ENCODE measurements around the gene SLC35F5. TPM values are rescaled to one million over a fixed set of nuclear protein-coding genes. Genes with fewer than 3 reads are reported as not detected.

SLC35F5 gene
- total and polyA plus RNA-seq, 2 of the 4 experiments (the other 2 are of a cell fraction): 30.5 to 93.4 TPM

DNA sequence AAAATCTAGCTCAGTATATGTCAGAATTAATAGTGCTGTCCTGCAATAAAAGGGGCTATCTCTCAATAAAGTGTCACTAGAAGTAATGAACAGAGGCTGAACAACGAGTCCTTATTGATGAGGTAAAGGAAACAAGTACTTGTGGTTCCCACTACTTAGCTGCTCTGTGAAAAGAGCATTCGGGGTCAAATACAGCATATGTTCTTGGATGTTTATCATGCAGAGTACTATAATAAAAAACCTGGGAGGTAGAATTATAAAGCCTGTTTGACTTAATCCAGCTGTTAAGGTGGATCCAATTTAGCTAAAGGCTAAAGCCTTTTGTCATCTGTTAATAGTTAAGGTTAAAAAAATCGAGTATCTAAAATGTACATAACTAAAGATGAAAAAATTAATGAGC is 32.4 kb downstream of the SLC35F5 start:
- intact Hi-C loops (cut with micrococcal nuclease) (no loop called here), dilution Hi-C loops (cut with HindIII; ENCODE audit: low sequenced_read_pairs, unreplicated experiment) (no loop called here), in situ Hi-C loops (cut with MboI; ENCODE audit: low sequenced_read_pairs) (no loop called here)
- Histone ChIP-seq H4K91ac (ENCODE audit: insufficient read depth, low read depth, low read length) (no peak overlapping the region), H2AK5ac (ENCODE audit: low read depth, low read length) (no peak overlapping the region), H3K79me1 (ENCODE audit: low read depth in 1 of 2, low read length in 2 of 2) (peaks cover 7 to 9% of the 10 kb centered on the region in 2 experiments; a peak in 3 of 4 replicates), H3K23ac (ENCODE audit: low read depth, low read length) (no peak overlapping the region), H3K9ac (ENCODE audit: low read depth, low read length) (no peak overlapping the region), H3K4ac (ENCODE audit: low read depth, low read length) (no peak overlapping the region), H2BK15ac (ENCODE audit: low read depth, low read length) (no peak overlapping the region), H2AK9ac (replicated peaks; ENCODE audit: low read depth, low read length, poor library complexity) (no peak overlapping the region), H3K4me1 (ENCODE audit: control insufficient read depth, insufficient read depth, low read length) (no peaks in the 10 kb centered on the region), H3K27ac (ENCODE audit: insufficient read depth, low read length) (no peak overlapping the region), H3K4me2 (ENCODE audit: low read depth, low read length) (no peak overlapping the region), H3K18ac (ENCODE audit: low read depth, low read length) (no peak overlapping the region), H4K8ac (ENCODE audit: low read depth in 2 of 2, low read length in 2 of 2) (no peak overlapping the region), H2AFZ (replicated peaks; ENCODE audit: low read length, poor library complexity) (no peak overlapping the region), H3K9me1 (ENCODE audit: insufficient read depth, low read length) (no peaks in the 10 kb centered on the region; the same call in 1 of the 2 replicates), H3K4me3 (ENCODE audit: insufficient read depth, low read depth, low read length) (no peak overlapping the region), H3K9me3 (ENCODE audit: control insufficient read depth, insufficient read depth, low read length) (no peaks in the 10 kb centered on the region), H4K5ac (ENCODE audit: low read depth, low read length) (no peak overlapping the region), H3K14ac (replicated peaks; ENCODE audit: low read depth, low read length) (no peak overlapping the region), H3K56ac (ENCODE audit: extremely low read depth, insufficient read depth, low read length) (no peak overlapping the region), H3K27me3 (ENCODE audit: control insufficient read depth, insufficient read depth, low read length) (no peaks in the 10 kb centered on the region), H2BK5ac (ENCODE audit: low read depth, low read length, poor library complexity, severe bottlenecking) (no peak overlapping the region), H2BK20ac (ENCODE audit: low read depth, low read length) (no peak overlapping the region), H3K36me3 (ENCODE audit: control insufficient read depth, insufficient read depth, low read length) (peaks cover 13% of the 10 kb centered on the region), H2BK120ac (ENCODE audit: low read depth, low read length) (no peak overlapping the region), H4K20me1 (ENCODE audit: insufficient read depth, low read length) (no peaks in the 10 kb centered on the region)
- no peak for ATAC-seq (ENCODE audit: low read depth)
- DNase-seq: no peak
- BruUV-seq (replicated peaks): no TSS peak
- WGBS, 2 experiments (ENCODE audit: extremely low coverage in 2 of 2, insufficient read length in 1 of 2): no CpG with 5 or more reads among the region's 3 CpGs
- POLR2A ChIA-PET (ENCODE audit: unreplicated experiment): no interaction called here
- CTCF ChIA-PET: interaction anchor here (1.1 kb wide), 1 partner anchor 10 kb away, joined by 3 read pairs; no protein-coding TSS in a partner anchor
- TF ChIP-seq POLR2A (IDR thresholded peaks at IDR 0.05; ENCODE audit: low read depth, low read length): no peak
- no peak for TF ChIP-seq NFE2L2 (IDR thresholded peaks at IDR 0.05; ENCODE audit: low read depth, low read length)
- no peak for TF ChIP-seq FOS (IDR thresholded peaks at IDR 0.05; ENCODE audit: low read depth, low read length)
- TF ChIP-seq, protein P1, sequence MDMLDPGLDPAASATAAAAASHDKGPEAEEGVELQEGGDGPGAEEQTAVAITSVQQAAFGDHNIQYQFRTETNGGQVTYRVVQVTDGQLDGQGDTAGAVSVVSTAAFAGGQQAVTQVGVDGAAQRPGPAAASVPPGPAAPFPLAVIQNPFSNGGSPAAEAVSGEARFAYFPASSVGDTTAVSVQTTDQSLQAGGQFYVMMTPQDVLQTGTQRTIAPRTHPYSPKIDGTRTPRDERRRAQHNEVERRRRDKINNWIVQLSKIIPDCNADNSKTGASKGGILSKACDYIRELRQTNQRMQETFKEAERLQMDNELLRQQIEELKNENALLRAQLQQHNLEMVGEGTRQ (IDR thresholded peaks at IDR 0.05; ENCODE audit: low read depth, low read length): no peak
- no peak for TF ChIP-seq MXI1 (IDR thresholded peaks at IDR 0.05; ENCODE audit: borderline replicate concordance, low read depth, low read length)
- no peak for TF ChIP-seq CTCF (conservative IDR thresholded peaks at IDR 0.05; ENCODE audit: low read depth, low read length)
- no peak for TF ChIP-seq MAZ (IDR thresholded peaks at IDR 0.05; ENCODE audit: borderline replicate concordance, low read depth, low read length)
- TF ChIP-seq SMC3 (IDR thresholded peaks at IDR 0.05; ENCODE audit: low read depth, low read length): no peak
- no peak for TF ChIP-seq CEBPB (IDR thresholded peaks at IDR 0.05; ENCODE audit: low read depth, low read length)
- no peak for TF ChIP-seq RFX5 (IDR thresholded peaks at IDR 0.05; ENCODE audit: low read depth, low read length)
